ENCODE measurements around the gene ZDHHC4. TPM values are rescaled to one million over a fixed set of nuclear protein-coding genes. Genes with fewer than 3 reads are reported as not detected.

Gene ZDHHC4
- total and polyA plus RNA-seq, 2 of the 8 experiments (the other 6 are each of a cell fraction or from before 2014, with no cell fraction given), result 50.2 to 171 TPM

- no peaks in the 10 kb centered on the region for H3K27me3 ChIP-seq (replicated peaks in 1 of 4; ENCODE audit: control insufficient read depth in 3 of 4, extremely low read depth in 1 of 4, insufficient read depth in 3 of 4, low read length in 3 of 4)
- no peak overlapping the region for H2BK12ac ChIP-seq (ENCODE audit: low read depth, low read length)
- no peaks in the 10 kb centered on the region for H3K23me2 ChIP-seq (ENCODE audit: low read depth, low read length)
- H4K20me1 ChIP-seq (replicated peaks in 1 of 2; ENCODE audit: control insufficient read depth in 1 of 2, insufficient read depth in 2 of 2, low read length in 2 of 2), result peaks cover 0 to 6% of the 10 kb centered on the region in 2 experiments
- H2BK15ac ChIP-seq (ENCODE audit: low read length), result no peak overlapping the region
- TF ChIP-seq SP1 (IDR thresholded peaks at IDR 0.05; ENCODE audit: low read depth, low read length), result no peak
- TF ChIP-seq ASH2L (IDR thresholded peaks at IDR 0.05; ENCODE audit: low read length), result no peak
- no peak for TF ChIP-seq CHD1 (IDR thresholded peaks at IDR 0.05; ENCODE audit: low read depth, low read length)
- TF ChIP-seq ATF3 (IDR thresholded peaks at IDR 0.05; ENCODE audit: insufficient read depth, low read depth, low read length), result no peak
- TF ChIP-seq EZH2 (IDR thresholded peaks at IDR 0.05; ENCODE audit: low read depth, low read length, severe bottlenecking), result no peak
- TF ChIP-seq CEBPB (IDR thresholded peaks at IDR 0.05; ENCODE audit: low read depth, low read length), result no peak
- no peak for TF ChIP-seq CHD2 (IDR thresholded peaks at IDR 0.05; ENCODE audit: low read length)
- no peak for TF ChIP-seq FOSL1 (IDR thresholded peaks at IDR 0.05; ENCODE audit: insufficient read depth, low read depth, low read length)
- no peak for TF ChIP-seq HDAC6 (IDR thresholded peaks at IDR 0.05; ENCODE audit: low read depth, low read length)
- TF ChIP-seq, protein P1, sequence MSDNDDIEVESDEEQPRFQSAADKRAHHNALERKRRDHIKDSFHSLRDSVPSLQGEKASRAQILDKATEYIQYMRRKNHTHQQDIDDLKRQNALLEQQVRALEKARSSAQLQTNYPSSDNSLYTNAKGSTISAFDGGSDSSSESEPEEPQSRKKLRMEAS (IDR thresholded peaks at IDR 0.05), result no peak
- TF ChIP-seq GTF2F1 (IDR thresholded peaks at IDR 0.05; ENCODE audit: borderline replicate concordance, low read depth, low read length), result no peak
- no peak for TF ChIP-seq TCF12 (IDR thresholded peaks at IDR 0.05; ENCODE audit: low read depth, low read length)
- TF ChIP-seq CREB1 (IDR thresholded peaks at IDR 0.05), result no peak
- no peak overlapping the region for H2AK5ac ChIP-seq (ENCODE audit: low read depth, low read length)
- H3K4me3 ChIP-seq (ENCODE audit: extremely low read depth in 1 of 4, insufficient read depth in 2 of 4, low read depth in 3 of 4, low read length in 4 of 4), result no peak overlapping the region
- H3K4me1 ChIP-seq (replicated peaks in 1 of 4; ENCODE audit: control insufficient read depth in 3 of 4, insufficient read depth in 4 of 4, low read length in 3 of 4), result no peaks in the 10 kb centered on the region
- H3K23ac ChIP-seq (ENCODE audit: insufficient read length), result no peak overlapping the region
- FAIRE-seq, result no peak
- POLR2A ChIA-PET (ENCODE audit: partially characterized antibody), result interaction anchor here (0.6 to 2.0 kb wide), 5 partner anchors 8 to 154 kb away, joined by 3 to 6 read pairs (median 3); no protein-coding TSS in a partner anchor
- H3K4ac ChIP-seq (replicated peaks; ENCODE audit: insufficient read length, low read depth, low read length), result no peak overlapping the region
- H3K9me3 ChIP-seq (ENCODE audit: insufficient read depth in 2 of 2, low read depth in 1 of 2, low read length in 1 of 2), result no peaks in the 10 kb centered on the region
- no peak overlapping the region for H3K9ac ChIP-seq (replicated peaks in 1 of 4; ENCODE audit: extremely low read depth in 1 of 4, low read depth in 3 of 4, low read length in 3 of 4)
- H2AFZ ChIP-seq (ENCODE audit: low read length), result no peak overlapping the region
- H2BK120ac ChIP-seq (replicated peaks; ENCODE audit: low read depth, low read length), result no peak overlapping the region
- H3K79me1 ChIP-seq (ENCODE audit: low read depth, low read length), result no peaks in the 10 kb centered on the region
- H2BK20ac ChIP-seq (ENCODE audit: low read length), result no peak overlapping the region
- no peak overlapping the region for H3K14ac ChIP-seq (ENCODE audit: insufficient read length)
- no peak overlapping the region for H3K27ac ChIP-seq (ENCODE audit: low read depth, low read length)
- no peak for DNase-seq (ENCODE audit: low read depth in 1 of 2, low spot score in 2 of 2)
- H3K4me2 ChIP-seq (ENCODE audit: insufficient read depth in 1 of 2, low read depth in 2 of 2, low read length in 2 of 2), result no peak overlapping the region
- no peak overlapping the region for H4K8ac ChIP-seq (ENCODE audit: extremely low read depth, insufficient read depth, low read length)
- WGBS, 2 experiments (ENCODE audit: extremely low coverage in 1 of 2, insufficient coverage in 1 of 2, insufficient read length in 1 of 2, insufficient replicate concordance in 2 of 2, low coverage in 1 of 2, low lambda C conversion rate in 2 of 2, missing lambda C conversion rate in 1 of 2), result 86% methylated on average over 15 of the region's 15 CpGs; no CpG with 5 or more reads in 1 of the 2 experiments
- CTCF ChIA-PET (ENCODE audit: partially characterized antibody), result interaction anchor here (0.9 to 2.2 kb wide), 7 partner anchors 14 to 85 kb away, joined by 3 to 9 read pairs (median 3); no protein-coding TSS in a partner anchor
- peaks cover 3 to 30% (median 13%) of the 10 kb centered on the region in 4 experiments for H3K36me3 ChIP-seq (ENCODE audit: control insufficient read depth in 2 of 4, insufficient read depth in 4 of 4, low read length in 3 of 4)
- H4K91ac ChIP-seq (replicated peaks; ENCODE audit: insufficient read length, low read length), result no peak overlapping the region
- no peak overlapping the region for H3K18ac ChIP-seq (ENCODE audit: extremely low read depth, low read length)
- H2BK5ac ChIP-seq (ENCODE audit: low read depth, low read length), result no peak overlapping the region
- H3K56ac ChIP-seq (replicated peaks; ENCODE audit: insufficient read length, low read depth, low read length), result no peak overlapping the region
- H4K5ac ChIP-seq (ENCODE audit: insufficient read length, low read depth, low read length), result no peak overlapping the region
- no peaks in the 10 kb centered on the region for H3K79me2 ChIP-seq (ENCODE audit: control insufficient read depth in 1 of 2, insufficient read depth in 2 of 2, low read length in 2 of 2)
These were observed 22.8 kb downstream of the ZDHHC4 start for GRCh38 chr7:6600093-6600492.

All from H1 (cell line).